GM21723 (cell line): Measurements from ENCODE around the gene SLC26A9.
"Not testable (repeated sequence)": the region's sequence is repeated elsewhere in the genome, so short reads cannot be mapped to it uniquely, and the experiment has no call there.

Source experiments
- ATAC-seq: cut with Tn5 transposase; IDR thresholded peaks from one replicate; pipeline ENCODE4 v1.9.1; 2021; ENCODE audit warnings: mild to moderate bottlenecking, moderate library complexity; ENCODE audit not compliant: unreplicated experiment

SLC26A9 gene

DNA sequence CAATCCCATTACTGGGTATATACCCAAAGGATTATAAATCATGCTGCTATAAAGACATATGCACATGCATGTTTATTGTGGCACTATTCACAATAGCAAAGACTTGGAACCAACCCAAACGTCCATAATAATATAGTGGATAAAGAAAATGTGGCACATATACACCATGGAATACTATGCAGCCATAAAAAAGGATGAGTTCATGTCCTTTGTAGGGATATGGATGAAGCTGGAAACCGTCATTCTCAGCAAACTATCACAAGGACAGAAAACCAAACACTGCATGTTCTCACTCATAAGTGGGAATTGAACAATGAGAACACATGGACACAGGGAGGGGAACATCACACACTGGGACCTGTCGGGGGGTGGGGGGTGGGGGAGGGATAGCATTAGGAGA, 38.2 kb downstream of the SLC26A9 start:
- ATAC-seq, result not testable (repeated sequence)

GRCh38 chr1:205896351-205896750, 46.9 kb downstream of the SLC26A9 start:
- no peak for ATAC-seq

GRCh38 chr1:205894119-205894518, 49.1 kb downstream of the SLC26A9 start:
- ATAC-seq, result not testable (repeated sequence)

GRCh38 chr1:205892175-205892574, 51.1 kb downstream of the SLC26A9 start:
- ATAC-seq, result not testable (repeated sequence)

DNA sequence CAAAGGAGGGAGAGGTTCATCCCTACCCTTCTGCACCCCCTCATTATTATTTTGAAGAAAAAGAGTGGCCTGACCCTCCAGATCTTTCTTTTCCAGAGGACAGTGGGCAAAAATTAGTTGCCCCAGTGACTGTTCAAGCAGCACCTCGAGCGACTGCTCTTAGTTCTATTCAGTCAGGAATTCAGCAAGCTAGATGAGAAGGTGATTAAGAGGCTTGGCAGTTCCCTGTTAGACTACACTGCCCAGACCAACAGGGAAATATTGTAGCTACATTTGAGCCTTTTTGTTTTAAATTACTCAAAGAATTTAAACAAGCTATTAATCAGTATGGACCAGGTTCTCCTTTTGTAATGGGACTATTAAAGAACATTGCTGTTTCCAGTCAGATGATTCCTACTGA, 51.8 kb downstream of the SLC26A9 start:
- not testable (repeated sequence) for ATAC-seq

DNA sequence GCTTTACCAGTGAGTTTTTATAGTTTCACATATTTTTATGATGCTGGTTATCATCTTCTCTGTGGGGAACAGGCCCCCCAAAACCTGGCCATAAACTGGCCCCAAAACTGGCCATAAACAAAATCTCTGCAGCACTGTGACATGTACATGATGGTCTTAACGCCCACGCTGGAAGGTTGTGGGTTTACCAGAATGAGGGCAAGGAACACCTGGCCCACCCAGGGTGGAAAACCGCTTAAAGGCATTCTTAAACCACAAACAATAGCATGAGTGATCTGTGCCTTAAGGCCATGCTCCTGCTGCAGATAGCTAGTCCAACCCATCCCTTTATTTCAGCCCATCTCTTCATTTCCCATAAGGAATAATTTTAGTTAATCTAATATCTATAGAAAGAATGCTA, 52.6 kb downstream of the SLC26A9 start:
- not testable (repeated sequence) for ATAC-seq

GRCh38 chr1:205889706-205890105, 53.5 kb downstream of the SLC26A9 start:
- not testable (repeated sequence) for ATAC-seq

GRCh38 chr1:205889006-205889405, 54.2 kb downstream of the SLC26A9 start:
- ATAC-seq, result not testable (repeated sequence)

GRCh38 chr1:205883792-205884191, 59.5 kb downstream of the SLC26A9 start:
- ATAC-seq, result no peak

DNA sequence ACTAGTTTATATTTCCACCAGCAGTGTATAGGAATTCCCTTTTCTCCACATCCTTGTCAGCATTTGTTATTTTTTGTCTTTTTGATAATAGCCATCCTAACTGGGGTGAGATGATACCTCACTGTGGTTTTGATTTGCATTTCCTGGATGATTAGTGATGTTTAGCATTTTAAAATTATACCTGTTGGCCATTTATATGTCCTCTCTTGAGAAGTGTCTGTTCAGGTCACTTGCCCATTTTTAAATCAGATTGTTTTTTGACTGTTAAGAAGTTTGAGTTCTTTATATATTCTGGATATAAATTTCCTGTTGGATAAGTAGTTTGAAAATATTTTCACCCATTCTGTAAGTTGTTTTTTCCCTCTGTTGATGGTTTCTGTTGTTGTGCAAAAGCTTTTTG, 62.3 kb downstream of the SLC26A9 start:
- ATAC-seq, result no peak

DNA sequence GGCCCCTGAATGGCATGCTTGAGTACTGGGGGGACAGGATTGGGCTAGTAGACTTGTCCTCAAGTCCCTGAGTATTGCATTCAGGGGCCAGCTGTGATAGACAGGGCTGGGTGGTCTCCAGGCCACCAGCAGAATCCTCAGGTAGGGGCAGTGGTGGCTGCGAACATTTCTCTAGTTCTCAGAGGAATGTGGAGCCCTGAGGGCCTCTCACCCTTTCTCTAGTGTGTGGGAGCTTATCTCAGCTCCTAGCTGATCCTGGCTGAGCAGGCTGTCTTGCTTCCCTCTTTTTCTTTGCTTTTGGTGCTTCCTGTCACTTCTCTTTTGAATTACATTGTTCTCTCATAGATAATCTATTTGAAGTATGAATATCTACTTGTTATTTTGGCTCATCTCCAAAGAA, 63.3 kb downstream of the SLC26A9 start:
- ATAC-seq, result no peak

GRCh38 chr1:205878026-205878425, 65.2 kb downstream of the SLC26A9 start:
- no peak for ATAC-seq

DNA sequence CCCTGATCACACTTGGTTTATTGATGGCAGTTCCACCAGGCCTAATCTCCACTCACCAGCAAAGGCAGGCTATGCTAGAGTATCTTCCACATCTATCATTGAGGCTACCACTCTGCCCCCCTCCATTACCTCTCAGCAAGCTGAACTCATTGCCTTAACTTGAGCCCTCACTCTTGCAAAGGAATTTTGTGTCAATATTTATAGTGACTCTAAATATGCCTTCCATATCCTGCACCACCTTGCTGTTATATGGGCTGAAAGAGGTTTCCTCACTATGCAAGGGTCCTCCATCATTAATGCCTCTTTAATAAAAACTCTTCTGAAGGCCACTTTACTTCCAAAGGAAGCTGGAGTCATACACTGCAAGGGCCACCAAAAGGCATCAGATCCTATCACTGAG, 70.1 kb downstream of the SLC26A9 start:
- ATAC-seq, result not testable (repeated sequence)

GRCh38 chr1:205870236-205870635, 73.0 kb downstream of the SLC26A9 start:
- ATAC-seq, result no peak
